Measurements from ENCODE around the gene SUMO3. TPM values are rescaled to one million over a fixed set of nuclear protein-coding genes. Genes with fewer than 3 reads are reported as not detected.

The SUMO3 gene
- total and polyA plus RNA-seq, 2 of the 4 experiments (the other 2 are of a cell fraction) = 64.9 to 101 TPM

GRCh38 chr21:44817914-44818639 is at the start of gene SUMO3 (continued):
- TF ChIP-seq SMC3 (IDR thresholded peaks at IDR 0.05; ENCODE audit: low read depth, low read length) (no peak), MXI1 (IDR thresholded peaks at IDR 0.05; ENCODE audit: borderline replicate concordance, low read depth, low read length) (no peak), MAZ (IDR thresholded peaks at IDR 0.05; ENCODE audit: borderline replicate concordance, low read depth, low read length) (no peak)

- H3K36me3 ChIP-seq (ENCODE audit: control insufficient read depth, insufficient read depth, low read length) = peaks cover 28% of the 10 kb centered on the region
- H3K27ac ChIP-seq (ENCODE audit: insufficient read depth, low read length) = peak overlapping the region; percentile 50; the same call in 1 of the 2 replicates
- H3K18ac ChIP-seq (ENCODE audit: low read depth, low read length) = no peak overlapping the region
- H3K23ac ChIP-seq (ENCODE audit: low read depth, low read length) = peak overlapping the region; percentile 81
- dilution Hi-C loops (cut with HindIII; ENCODE audit: low sequenced_read_pairs, unreplicated experiment) (no loop called here), intact Hi-C loops (cut with micrococcal nuclease) (no loop called here), in situ Hi-C loops (cut with MboI; ENCODE audit: low sequenced_read_pairs) (no loop called here)
- H3K79me1 ChIP-seq (ENCODE audit: low read depth in 1 of 2, low read length in 2 of 2) = peaks cover 14 to 85% of the 10 kb centered on the region in 2 experiments
- POLR2A ChIA-PET (ENCODE audit: unreplicated experiment) = no interaction called here
- H2BK120ac ChIP-seq (ENCODE audit: low read depth, low read length) = peak overlapping the region; percentile 66; the same call in 1 of the 2 replicates
- no peak overlapping the region for H3K9ac ChIP-seq (ENCODE audit: low read depth, low read length)
- BruUV-seq (replicated peaks) = no TSS peak
- H4K91ac ChIP-seq (ENCODE audit: insufficient read depth, low read depth, low read length) = 0 out of 2 replicates have a peak overlapping the region, but pooled peaks have one; percentile 40
- peak overlapping the region; percentile 39; the same call in 1 of the 2 replicates for H3K14ac ChIP-seq (replicated peaks; ENCODE audit: low read depth, low read length)
- peak overlapping the region; percentile 68 for H3K4ac ChIP-seq (ENCODE audit: low read depth, low read length)
- no peak overlapping the region for H4K5ac ChIP-seq (ENCODE audit: low read depth, low read length)
- H4K20me1 ChIP-seq (ENCODE audit: insufficient read depth, low read length) = peaks cover 98% of the 10 kb centered on the region
- H3K9me3 ChIP-seq (ENCODE audit: control insufficient read depth, insufficient read depth, low read length) = no peaks in the 10 kb centered on the region
- H2AK5ac ChIP-seq (ENCODE audit: low read depth, low read length) = peak overlapping the region; percentile 87
- no peak overlapping the region for H3K4me3 ChIP-seq (ENCODE audit: insufficient read depth, low read depth, low read length)
- peaks cover 41% of the 10 kb centered on the region for H3K4me1 ChIP-seq (ENCODE audit: control insufficient read depth, insufficient read depth, low read length)
- CTCF ChIA-PET = no interaction called here
- DNase-seq = no peak
- H3K27me3 ChIP-seq (ENCODE audit: control insufficient read depth, insufficient read depth, low read length) = no peaks in the 10 kb centered on the region
- 83% methylated on average over 3 of the region's 15 CpGs; no CpG with 5 or more reads in 1 of the 2 experiments for WGBS, 2 experiments (ENCODE audit: extremely low coverage in 2 of 2, insufficient read length in 1 of 2)
- no peak overlapping the region for H3K56ac ChIP-seq (ENCODE audit: extremely low read depth, insufficient read depth, low read length)
- H2BK5ac ChIP-seq (ENCODE audit: low read depth, low read length, poor library complexity, severe bottlenecking) = peak overlapping the region; percentile 36
- H4K8ac ChIP-seq (ENCODE audit: low read depth in 2 of 2, low read length in 2 of 2) = no peak overlapping the region
- no peak overlapping the region for H3K4me2 ChIP-seq (ENCODE audit: low read depth, low read length)
- H2BK20ac ChIP-seq (ENCODE audit: low read depth, low read length) = 0 out of 2 replicates have a peak overlapping the region, but pooled peaks have one; percentile 33
- peak overlapping the region; percentile 79; the same call in 2 of the 3 replicates for H2BK15ac ChIP-seq (ENCODE audit: low read depth, low read length)
- ATAC-seq (ENCODE audit: low read depth) = no peak
- H3K9me1 ChIP-seq (ENCODE audit: insufficient read depth, low read length) = peaks cover 54% of the 10 kb centered on the region
- H2AK9ac ChIP-seq (replicated peaks; ENCODE audit: low read depth, low read length, poor library complexity) = no peak overlapping the region
- no peak overlapping the region for H2AFZ ChIP-seq (replicated peaks; ENCODE audit: low read length, poor library complexity)
- TF ChIP-seq RFX5 (IDR thresholded peaks at IDR 0.05; ENCODE audit: low read depth, low read length) (no peak), MAZ (IDR thresholded peaks at IDR 0.05; ENCODE audit: borderline replicate concordance, low read depth, low read length) (no peak), CTCF (conservative IDR thresholded peaks at IDR 0.05; ENCODE audit: low read depth, low read length) (no peak), RAD21 (IDR thresholded peaks at IDR 0.05; ENCODE audit: low read length) (no peak), MAFK (IDR thresholded peaks at IDR 0.05; ENCODE audit: low read depth, low read length) (no peak), CHD1 (IDR thresholded peaks at IDR 0.05; ENCODE audit: low read depth, low read length) (no peak), BHLHE40 (IDR thresholded peaks at IDR 0.05; ENCODE audit: low read depth, low read length) (no peak), FOS (IDR thresholded peaks at IDR 0.05; ENCODE audit: low read depth, low read length) (no peak), ELK1 (IDR thresholded peaks at IDR 0.05; ENCODE audit: borderline replicate concordance, low read depth, low read length) (no peak), CEBPB (IDR thresholded peaks at IDR 0.05; ENCODE audit: low read depth, low read length) (no peak)
These were observed 49.6 kb upstream of the SUMO3 start for GRCh38 chr21:44867464-44867863.

Measured in IMR-90 (cell line).